ENCODE measurements around the gene APBA3.

Gene APBA3

GRCh38 chr19:3722443-3723109 is 38.9 kb downstream of the APBA3 start:
- no peak overlapping the region for H3K4me3 ChIP-seq (ENCODE audit: low read depth, low read length)
- TF ChIP-seq CTCF (IDR thresholded peaks at IDR 0.05; ENCODE audit: low read depth, low read length), result no peak

GRCh38 chr19:3721887-3722442 is 39.5 kb downstream of the APBA3 start:
- no peak overlapping the region for H3K4me3 ChIP-seq (ENCODE audit: low read depth, low read length)
- no peak for TF ChIP-seq CTCF (IDR thresholded peaks at IDR 0.05; ENCODE audit: low read depth, low read length)

- H3K4me3 ChIP-seq (ENCODE audit: low read depth, low read length), result no peak overlapping the region
- TF ChIP-seq CTCF (IDR thresholded peaks at IDR 0.05; ENCODE audit: low read depth, low read length), result no peak
Observed at GRCh38 chr19:3721131-3721886, 40.2 kb downstream of the APBA3 start.

- H3K4me3 ChIP-seq (ENCODE audit: low read depth, low read length), result no peak overlapping the region
- TF ChIP-seq CTCF (IDR thresholded peaks at IDR 0.05; ENCODE audit: low read depth, low read length), result no peak
Observed at GRCh38 chr19:3720349-3720917, 41.1 kb downstream of the APBA3 start.

- no peak overlapping the region for H3K4me3 ChIP-seq (ENCODE audit: low read depth, low read length)
- TF ChIP-seq CTCF (IDR thresholded peaks at IDR 0.05; ENCODE audit: low read depth, low read length), result no peak
Observed at GRCh38 chr19:3719868-3720267, 41.6 kb downstream of the APBA3 start.

GRCh38 chr19:3716147-3716668 is 45.3 kb downstream of the APBA3 start:
- TF ChIP-seq CTCF (IDR thresholded peaks at IDR 0.05; ENCODE audit: low read depth, low read length), result no peak
- no peak overlapping the region for H3K4me3 ChIP-seq (ENCODE audit: low read depth, low read length)

Measured in WI38 (cell line).